Tibial nerve (tissue), 4 donors: ENCODE measurements around the gene KRT1. TPM values are rescaled to one million over a fixed set of nuclear protein-coding genes. Genes with fewer than 3 reads are reported as not detected.

Experiments
- DNase-seq, 2 donors: peaks; one replicate each; pipeline ENCODE4 v3.0.0-alpha.2; 2019; ENCODE audit warnings: low spot score in 2 of 2
- H3K27ac ChIP-seq, 4 donors: fragments of 200-600 bp; sonication (generic) in 3 of 4; one replicate each; pipeline ENCODE4 v1.5.1; 2017 to 2019; ENCODE audit warnings: mild to moderate bottlenecking in 1 of 4
- H3K27me3 ChIP-seq, 2 donors: fragments of 200-600 bp; sonication (generic) in 1 of 2; one replicate each; pipeline versions ENCODE4 v1.5.1 to v1.6.0; 2017 to 2019
- H3K36me3 ChIP-seq, 3 donors: fragments of 200-600 bp; sonication (generic); one replicate each; pipeline ENCODE4 v1.5.1; 2018 to 2019
- H3K4me1 ChIP-seq, 4 donors: fragments of 200-600 bp; sonication (generic) in 3 of 4; one replicate each; pipeline ENCODE4 v1.5.1; 2017 to 2019
- H3K4me3 ChIP-seq, 4 donors: fragments of 200-600 bp; sonication (generic) in 3 of 4; one replicate each; pipeline ENCODE4 v1.5.1; 2017 to 2019; ENCODE audit warnings: mild to moderate bottlenecking in 1 of 4, moderate library complexity in 1 of 4
- H3K9me3 ChIP-seq, 4 donors: fragments of 200-600 bp; sonication (generic) in 3 of 4; one replicate each; pipeline ENCODE4 v1.5.1; 2017 to 2019
- CTCF ChIP-seq, 5 experiments: fragments of 200-600 bp in 3 of 5; fragments of 450-650 bp in 2 of 5; sonication (generic) in 3 of 5; IDR thresholded peaks; one replicate each; pipeline ENCODE4 v1.5.1; 2016 to 2019; ENCODE audit warnings: antibody characterized with exemption in 5 of 5, mild to moderate bottlenecking in 3 of 5, moderate library complexity in 2 of 5
- EP300 ChIP-seq, 2 donors: sonication (generic); formaldehyde crosslinking; IDR thresholded peaks; one replicate each; pipeline ENCODE4 v1.6.1; 2017; ENCODE audit warnings: antibody characterized with exemption in 2 of 2, mild to moderate bottlenecking in 1 of 2
- POLR2A ChIP-seq, 2 donors: fragments of 450-650 bp; IDR thresholded peaks; one replicate each; pipeline ENCODE4 v1.6.1; 2017; ENCODE audit warnings: antibody characterized with exemption in 2 of 2, mild to moderate bottlenecking in 2 of 2, moderate library complexity in 2 of 2
- WGBS, 2 donors: methylation state at CpG; one replicate each; pipeline ENCODE4 v1.1.5; 2018; 5-methylcytosine and 5-hydroxymethylcytosine counted together
- total RNA-seq, 4 donors: library from RNA; depleted of rRNA; stranded (reverse); fragments of >200 nt; gene quantifications; one replicate each; pipeline ENCODE4 v1.1.0, GENCODE V29; 2016

KRT1 gene
- total RNA-seq, 4 donors from 2014 or later: not detected

- no peak for TF ChIP-seq EP300 (IDR thresholded peaks at IDR 0.05)
- TF ChIP-seq POLR2A (IDR thresholded peaks at IDR 0.05): no peak
- TF ChIP-seq CTCF (IDR thresholded peaks at IDR 0.05): no peak
- Histone ChIP-seq H3K27ac (no peak overlapping the region), H3K9me3 (no peaks in the 10 kb centered on the region), H3K4me1 (no peaks in the 10 kb centered on the region), H3K36me3 (no peaks in the 10 kb centered on the region), H3K4me3 (no peak overlapping the region), H3K27me3 (no peaks in the 10 kb centered on the region)
- WGBS, 2 donors: 77 to 80% methylated on average over 7 of the region's 7 CpGs
- DNase-seq: no peak
Observed at GRCh38 chr12:52645120-52645761, 35.0 kb downstream of the KRT1 start.

GRCh38 chr12:52644078-52644415 is 36.2 kb downstream of the KRT1 start:
- Histone ChIP-seq H3K27me3 (no peaks in the 10 kb centered on the region), H3K27ac (no peak overlapping the region), H3K4me1 (no peaks in the 10 kb centered on the region), H3K36me3 (no peaks in the 10 kb centered on the region), H3K9me3 (no peaks in the 10 kb centered on the region), H3K4me3 (no peak overlapping the region)
- 75 to 91% methylated on average over 6 of the region's 6 CpGs for WGBS, 2 donors
- TF ChIP-seq CTCF (IDR thresholded peaks at IDR 0.05) (no peak), POLR2A (IDR thresholded peaks at IDR 0.05) (no peak)
- DNase-seq: no peak

- TF ChIP-seq CTCF (IDR thresholded peaks at IDR 0.05) (no peak), EP300 (IDR thresholded peaks at IDR 0.05) (no peak), POLR2A (IDR thresholded peaks at IDR 0.05) (no peak)
- Histone ChIP-seq H3K27me3 (no peaks in the 10 kb centered on the region), H3K4me3 (no peak overlapping the region), H3K9me3 (no peaks in the 10 kb centered on the region), H3K27ac (no peak overlapping the region), H3K4me1 (no peaks in the 10 kb centered on the region), H3K36me3 (no peaks in the 10 kb centered on the region)
- DNase-seq: no peak
- 88% methylated on average over 10 of the region's 10 CpGs for WGBS, 2 donors
Observed at GRCh38 chr12:52643233-52644077, 36.8 kb downstream of the KRT1 start.

- Histone ChIP-seq H3K9me3 (no peaks in the 10 kb centered on the region), H3K27me3 (no peaks in the 10 kb centered on the region), H3K4me3 (no peak overlapping the region), H3K27ac (no peak overlapping the region), H3K36me3 (no peaks in the 10 kb centered on the region), H3K4me1 (no peaks in the 10 kb centered on the region)
- DNase-seq: no peak
- TF ChIP-seq POLR2A (IDR thresholded peaks at IDR 0.05) (no peak), EP300 (IDR thresholded peaks at IDR 0.05) (no peak), CTCF (IDR thresholded peaks at IDR 0.05) (no peak)
- 74 to 80% methylated on average over 4 of the region's 4 CpGs for WGBS, 2 donors
Observed at GRCh38 chr12:52641468-52641867, 38.7 kb downstream of the KRT1 start.

GRCh38 chr12:52637299-52637698 is 42.9 kb downstream of the KRT1 start:
- Histone ChIP-seq H3K36me3 (no peaks in the 10 kb centered on the region), H3K27me3 (no peaks in the 10 kb centered on the region), H3K4me3 (no peak overlapping the region), H3K4me1 (no peaks in the 10 kb centered on the region), H3K27ac (no peak overlapping the region), H3K9me3 (no peaks in the 10 kb centered on the region)
- TF ChIP-seq POLR2A (IDR thresholded peaks at IDR 0.05) (no peak), EP300 (IDR thresholded peaks at IDR 0.05) (no peak), CTCF (IDR thresholded peaks at IDR 0.05) (no peak)
- 41 to 50% methylated on average over 4 of the region's 4 CpGs for WGBS, 2 donors
- no peak for DNase-seq
